T-cell (primary cell): ENCODE data around the gene ITPR1. TPM values are rescaled to one million over a fixed set of nuclear protein-coding genes. Genes with fewer than 3 reads are reported as not detected.
A peak's percentile ranks its signal among the peaks of the same experiment; 100 is the strongest.

Experiments
- ATAC-seq, 4 experiments: fragments of 200-7000 bp in 3 of 4; fragments of 150-1000 bp in 1 of 4; cut with Tn5 transposase; replicated peaks in 1 of 4; 1 replicate in 3 of 4; 2 replicates in 1 of 4; pipeline ENCODE4 v1.10.0; 2021; ENCODE audit warnings: moderate library complexity in 3 of 4, mild to moderate bottlenecking in 2 of 4, moderate number of reproducible peaks in 1 of 4
- CTCF ChIA-PET, 2 donors: fragments of 300-600 bp; sonication (Branson Sonifier 250); formaldehyde crosslinking; loops; one replicate each; lab custom pipeline; 2022; ENCODE audit warnings: antibody characterized with exemption in 2 of 2; lab: Charles Lee
- POLR2A ChIA-PET, 2 donors: fragments of 300-600 bp; sonication (Branson Sonifier 250); formaldehyde crosslinking; loops; one replicate each; lab custom pipeline; 2022; ENCODE audit warnings: antibody characterized with exemption in 2 of 2; lab: Charles Lee
- DNase-seq, 35 experiments: peaks; one replicate each; pipeline versions ENCODE4 v3.0.0 to v3.0.0-alpha.2; 2013 to 2023
- H3K27ac ChIP-seq: one replicate; pipeline ENCODE4 v1.5.1; 2013; ENCODE audit warnings: low read length
- H3K27me3 ChIP-seq, 2 experiments: replicated peaks in 1 of 2; 1 replicate in 1 of 2; 2 replicates in 1 of 2; pipeline versions ENCODE4 v1.6.1 to v1.7.0; 2013; ENCODE audit warnings: low read length in 1 of 2, mixed read lengths in 1 of 2; ENCODE audit not compliant: control insufficient read depth in 2 of 2, insufficient read depth in 2 of 2; ENCODE audit errors: extremely low read depth in 1 of 2
- H3K36me3 ChIP-seq, 2 donors: 1 replicate in 1 of 2; 2 replicates in 1 of 2; pipeline versions ENCODE4 v1.6.1 to v1.7.0; 2013; ENCODE audit warnings: low read length in 1 of 2; ENCODE audit not compliant: control insufficient read depth in 2 of 2, insufficient read depth in 1 of 2; ENCODE audit errors: extremely low read depth in 1 of 2
- H3K4me1 ChIP-seq, 2 experiments: 1 replicate in 1 of 2; 2 replicates in 1 of 2; pipeline versions ENCODE4 v1.6.1 to v1.7.0; 2013; ENCODE audit warnings: low read length in 2 of 2, mixed read lengths in 1 of 2; ENCODE audit not compliant: insufficient read depth in 2 of 2, control insufficient read depth in 1 of 2; ENCODE audit errors: extremely low read depth in 1 of 2
- H3K4me3 ChIP-seq, 2 donors: 1 replicate in 1 of 2; 2 replicates in 1 of 2; pipeline versions ENCODE4 v1.5.1 to v1.7.0; 2013; ENCODE audit warnings: mild to moderate bottlenecking in 2 of 2, low read length in 1 of 2, moderate library complexity in 1 of 2; ENCODE audit not compliant: control insufficient read depth in 1 of 2; ENCODE audit errors: extremely low read depth in 1 of 2
- H3K9me3 ChIP-seq: 2 replicates; pipeline ENCODE4 v1.7.0; 2013
- H3K27ac Mint-ChIP-seq, 2 donors: one replicate each; pipeline ENCODE4 v1.8.0; 2020 to 2021; ENCODE audit warnings: mild to moderate bottlenecking in 2 of 2, mixed read lengths in 2 of 2
- H3K27me3 Mint-ChIP-seq, 2 donors: one replicate each; pipeline ENCODE4 v1.8.0; 2021 to 2022; ENCODE audit warnings: mixed read lengths in 2 of 2
- H3K36me3 Mint-ChIP-seq: one replicate; pipeline ENCODE4 v1.8.0; 2021; ENCODE audit warnings: mixed read lengths
- H3K4me1 Mint-ChIP-seq, 3 donors: one replicate each; pipeline ENCODE4 v1.8.0; 2020 to 2022; ENCODE audit warnings: mixed read lengths in 3 of 3, mild to moderate bottlenecking in 1 of 3
- H3K4me3 Mint-ChIP-seq, 3 donors: one replicate each; pipeline ENCODE4 v1.8.0; 2020 to 2022; ENCODE audit warnings: mild to moderate bottlenecking in 3 of 3, mixed read lengths in 3 of 3, moderate library complexity in 3 of 3
- H3K9me3 Mint-ChIP-seq, 3 donors: one replicate each; pipeline ENCODE4 v1.8.0; 2020 to 2022; ENCODE audit warnings: mixed read lengths in 3 of 3
- WGBS: methylation state at CpG from one replicate; pipeline ENCODE4 v1.1.5; 2013; ENCODE audit warnings: missing lambda C conversion rate; ENCODE audit not compliant: insufficient coverage; 5-methylcytosine and 5-hydroxymethylcytosine counted together
- total RNA-seq, 35 experiments: library from RNA in 6 of 35; stranded (reverse) in 6 of 35; fragments of 120-200 nt in 1 of 35; gene quantifications; one replicate each; pipeline versions ENCODE4 v1.2.1 to v1.2.4 and lab custom pipeline; 2013 to 2026

ITPR1 gene
- total RNA-seq, 5 donors from 2014 or later (not counting 1 experiment from before 2014, with no cell fraction given): 53.8 to 105 (median 73.1) TPM

DNA sequence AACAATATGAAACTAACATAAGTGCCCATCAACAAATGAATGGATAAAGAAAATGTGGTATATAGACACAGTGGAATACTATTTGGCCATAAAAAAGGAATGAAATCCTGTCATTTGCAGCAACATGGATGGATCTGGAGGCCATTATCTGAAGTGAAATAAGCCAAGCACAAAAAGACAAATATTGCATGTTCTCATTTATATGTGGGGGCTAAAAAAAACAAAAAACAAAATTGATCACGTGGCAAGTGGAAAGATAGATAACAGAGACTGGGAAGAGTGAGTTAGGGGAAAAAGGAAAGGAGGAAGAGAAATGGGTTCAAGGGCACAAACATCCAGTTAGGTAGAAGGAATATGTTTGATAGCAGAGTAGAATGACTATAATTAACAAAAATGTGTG lies 330.2 kb downstream of the ITPR1 start:
- H3K4me3 Mint-ChIP-seq: peak overlapping the region in 1 of 3 donors; percentile 82
- H3K4me1 ChIP-seq: peaks cover 58 to 65% of the 10 kb centered on the region in 2 experiments
- H3K27ac Mint-ChIP-seq: peak overlapping the region; percentile 13 to 98
- H3K36me3 ChIP-seq: peaks cover 0 to 11% of the 10 kb centered on the region in 2 donors
- H3K36me3 Mint-ChIP-seq: peaks cover 26% of the 10 kb centered on the region
- no peaks in the 10 kb centered on the region for H3K27me3 ChIP-seq
- 100% methylated on average over 1 of the region's 1 CpG for WGBS
- no peak overlapping the region for H3K27ac ChIP-seq
- H3K4me3 ChIP-seq: no peak overlapping the region
- H3K9me3 Mint-ChIP-seq: no peaks in the 10 kb centered on the region
- H3K4me1 Mint-ChIP-seq: peaks cover 84 to 87% (median 86%) of the 10 kb centered on the region in 3 donors
- ChIA-PET POLR2A (no interaction called here), CTCF (interaction anchor here in 1 of 2 donors (1.6 kb wide), 1 partner anchor 11 kb away, joined by 5 read pairs; no protein-coding TSS in a partner anchor)
- H3K27me3 Mint-ChIP-seq: no peaks in the 10 kb centered on the region
- H3K9me3 ChIP-seq: no peaks in the 10 kb centered on the region
- no peak for DNase-seq
- ATAC-seq: no peak

DNA sequence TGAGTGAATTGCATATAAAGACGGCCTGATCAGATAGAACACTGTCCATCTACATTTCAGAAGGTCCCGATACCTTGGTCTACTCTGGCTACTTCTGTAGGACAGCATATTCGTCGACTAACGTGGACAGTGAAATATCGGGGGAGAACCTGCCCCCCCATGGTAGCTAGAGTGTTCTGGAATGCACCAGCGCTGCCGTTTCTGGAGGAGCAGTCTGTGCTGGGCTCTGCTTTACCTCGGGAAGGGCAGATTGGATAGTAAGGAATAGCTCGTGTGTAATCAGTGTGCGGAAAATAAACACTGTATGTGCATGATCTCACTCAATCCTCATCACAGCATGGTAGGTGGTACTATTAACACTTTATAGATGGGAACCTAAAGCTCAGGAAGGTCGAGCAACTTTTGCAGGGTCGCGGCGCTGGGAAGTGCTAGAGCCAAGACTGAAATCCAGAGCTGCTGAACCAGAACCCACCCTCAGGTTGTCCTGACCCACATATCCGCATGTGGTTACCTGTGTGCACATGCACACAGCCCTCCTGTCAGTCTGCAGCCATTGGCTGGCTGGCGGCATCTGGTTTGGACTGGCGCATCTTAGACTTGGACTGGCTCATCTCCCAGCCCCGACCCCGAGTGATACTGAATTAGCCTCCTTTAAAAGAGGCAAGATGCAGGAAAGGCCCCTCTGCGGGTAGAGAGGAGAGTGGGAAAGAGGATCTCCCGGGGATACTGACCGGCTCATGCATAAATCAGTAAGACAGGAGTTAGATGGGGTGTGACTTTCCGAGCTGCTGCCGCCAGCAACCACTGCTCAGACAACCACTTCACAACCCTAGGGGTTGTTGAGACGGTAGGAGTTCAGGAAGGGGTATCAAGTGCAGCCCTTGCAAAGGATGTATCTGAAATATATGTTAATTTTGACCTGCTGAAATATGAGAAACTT lies 331.1 kb downstream of the ITPR1 start:
- no peaks in the 10 kb centered on the region for H3K27me3 Mint-ChIP-seq
- CTCF ChIA-PET: no interaction called here
- H3K4me3 Mint-ChIP-seq: peak overlapping the region in 2 of 3 donors; percentile 76 to 82
- 98% methylated on average over 13 of the region's 26 CpGs for WGBS
- H3K9me3 Mint-ChIP-seq: no peaks in the 10 kb centered on the region
- peaks cover 92 to 95% (median 94%) of the 10 kb centered on the region in 3 donors for H3K4me1 Mint-ChIP-seq
- Histone ChIP-seq H3K36me3 (peaks cover 0 to 2% of the 10 kb centered on the region in 2 donors), H3K9me3 (no peaks in the 10 kb centered on the region), H3K4me1 (peaks cover 66 to 74% of the 10 kb centered on the region in 2 experiments), H3K4me3 (no peak overlapping the region), H3K27ac (no peak overlapping the region), H3K27me3 (no peaks in the 10 kb centered on the region)
- no peak for ATAC-seq
- POLR2A ChIA-PET: interaction anchor here in 1 of 2 donors (0.6 kb wide), 1 partner anchor 25 kb away, joined by 4 read pairs; no protein-coding TSS in a partner anchor
- peak overlapping the region; percentile 92 to 98 for H3K27ac Mint-ChIP-seq
- H3K36me3 Mint-ChIP-seq: peaks cover 22% of the 10 kb centered on the region
- no peak for DNase-seq

DNA sequence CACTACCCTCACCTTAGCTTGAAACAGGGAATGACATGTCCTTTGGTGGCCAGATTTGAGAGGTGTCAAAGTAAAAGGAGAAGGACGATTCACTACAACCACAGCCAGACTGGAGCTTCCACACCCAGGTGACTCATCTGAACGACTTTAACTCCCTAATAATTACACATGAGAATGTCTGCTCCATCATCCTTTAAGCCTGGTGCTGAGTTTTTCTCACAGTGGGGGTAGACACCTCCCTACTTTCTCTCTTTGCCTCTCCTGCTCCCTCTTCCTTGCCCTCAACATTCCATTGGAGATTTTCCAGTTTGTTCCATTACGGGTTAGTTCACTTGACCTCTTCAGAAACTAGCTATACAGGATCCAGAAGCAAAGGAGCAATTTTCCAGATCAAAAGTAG lies 331.8 kb downstream of the ITPR1 start:
- H3K27ac ChIP-seq: peak overlapping the region; percentile 45
- CTCF ChIA-PET: no interaction called here
- H3K36me3 Mint-ChIP-seq: peaks cover 22% of the 10 kb centered on the region
- DNase-seq (no peak), ATAC-seq (no peak)
- H3K36me3 ChIP-seq: no peaks in the 10 kb centered on the region
- no peaks in the 10 kb centered on the region for H3K9me3 Mint-ChIP-seq
- H3K4me1 Mint-ChIP-seq: peaks cover 96 to 98% (median 98%) of the 10 kb centered on the region in 3 donors
- H3K4me1 ChIP-seq: peaks cover 72 to 78% of the 10 kb centered on the region in 2 experiments
- no peaks in the 10 kb centered on the region for H3K27me3 ChIP-seq
- H3K4me3 ChIP-seq: no peak overlapping the region
- H3K9me3 ChIP-seq: no peaks in the 10 kb centered on the region
- peak overlapping the region in 2 of 3 donors; percentile 76 to 82 for H3K4me3 Mint-ChIP-seq
- 40% methylated on average over 2 of the region's 3 CpGs for whole genome bisulfite sequencing
- peak overlapping the region; percentile 92 to 98 for H3K27ac Mint-ChIP-seq
- H3K27me3 Mint-ChIP-seq: no peaks in the 10 kb centered on the region
- POLR2A ChIA-PET: interaction anchor here in 1 of 2 donors (0.6 kb wide), 1 partner anchor 25 kb away, joined by 4 read pairs; no protein-coding TSS in a partner anchor

DNA sequence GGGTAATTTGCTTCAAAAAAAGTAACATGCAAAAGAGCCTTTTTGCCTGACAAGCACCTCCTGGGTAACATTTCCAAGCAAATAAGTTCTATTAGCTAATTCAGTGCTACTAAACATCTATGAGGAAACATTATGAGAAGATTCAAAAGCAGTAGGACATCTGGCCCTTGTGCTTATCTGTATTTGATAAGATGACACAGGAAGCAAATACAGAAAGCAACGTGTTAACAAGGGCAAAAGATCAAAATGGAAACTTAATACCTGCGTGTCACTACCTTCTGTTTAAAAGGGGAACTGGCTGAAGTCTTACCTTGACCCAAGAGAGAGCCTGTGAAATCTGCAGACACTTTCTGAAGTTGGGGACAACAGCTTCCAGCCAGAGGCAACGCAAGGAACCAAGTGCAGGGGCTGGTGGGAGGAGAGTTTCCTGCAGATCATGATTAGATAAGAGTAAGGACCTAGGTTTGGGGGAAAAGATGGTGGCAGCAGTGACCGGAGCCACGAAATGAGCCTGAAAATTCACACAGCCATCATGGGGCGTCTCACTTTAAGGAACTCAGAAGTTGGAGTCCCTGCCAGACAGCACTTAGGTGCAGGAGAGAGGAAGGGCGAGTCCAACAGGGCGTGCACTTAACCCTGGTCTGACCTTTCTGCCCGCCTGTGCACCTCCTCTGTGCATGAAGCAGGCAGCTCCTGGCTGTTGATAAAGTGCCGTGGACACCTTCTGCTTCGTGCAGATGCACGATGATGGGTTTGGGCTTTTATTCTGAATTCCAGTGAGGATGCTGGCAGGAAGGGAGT lies 332.5 kb downstream of the ITPR1 start:
- H3K36me3 Mint-ChIP-seq: peaks cover 22% of the 10 kb centered on the region
- Histone ChIP-seq H3K4me3 (peak overlapping the region in 1 of 2 donors; percentile 1), H3K9me3 (no peaks in the 10 kb centered on the region), H3K4me1 (peaks cover 78 to 82% of the 10 kb centered on the region in 2 experiments), H3K27ac (peak overlapping the region; percentile 45), H3K27me3 (no peaks in the 10 kb centered on the region), H3K36me3 (no peaks in the 10 kb centered on the region)
- H3K4me1 Mint-ChIP-seq: peaks cover 95 to 97% (median 97%) of the 10 kb centered on the region in 3 donors
- CTCF ChIA-PET: no interaction called here
- H3K4me3 Mint-ChIP-seq: peak overlapping the region; percentile 58 to 82 (median 76)
- POLR2A ChIA-PET: no interaction called here
- DNase-seq (peak in 11 of 35 experiments; percentile 8 to 42 (median 25)), ATAC-seq (peak in 3 of 4 experiments; percentile 41 to 53 (median 41))
- H3K27me3 Mint-ChIP-seq: no peaks in the 10 kb centered on the region
- peak overlapping the region; percentile 92 to 98 for H3K27ac Mint-ChIP-seq
- WGBS: 25% methylated on average over 9 of the region's 12 CpGs
- H3K9me3 Mint-ChIP-seq: no peaks in the 10 kb centered on the region

DNA sequence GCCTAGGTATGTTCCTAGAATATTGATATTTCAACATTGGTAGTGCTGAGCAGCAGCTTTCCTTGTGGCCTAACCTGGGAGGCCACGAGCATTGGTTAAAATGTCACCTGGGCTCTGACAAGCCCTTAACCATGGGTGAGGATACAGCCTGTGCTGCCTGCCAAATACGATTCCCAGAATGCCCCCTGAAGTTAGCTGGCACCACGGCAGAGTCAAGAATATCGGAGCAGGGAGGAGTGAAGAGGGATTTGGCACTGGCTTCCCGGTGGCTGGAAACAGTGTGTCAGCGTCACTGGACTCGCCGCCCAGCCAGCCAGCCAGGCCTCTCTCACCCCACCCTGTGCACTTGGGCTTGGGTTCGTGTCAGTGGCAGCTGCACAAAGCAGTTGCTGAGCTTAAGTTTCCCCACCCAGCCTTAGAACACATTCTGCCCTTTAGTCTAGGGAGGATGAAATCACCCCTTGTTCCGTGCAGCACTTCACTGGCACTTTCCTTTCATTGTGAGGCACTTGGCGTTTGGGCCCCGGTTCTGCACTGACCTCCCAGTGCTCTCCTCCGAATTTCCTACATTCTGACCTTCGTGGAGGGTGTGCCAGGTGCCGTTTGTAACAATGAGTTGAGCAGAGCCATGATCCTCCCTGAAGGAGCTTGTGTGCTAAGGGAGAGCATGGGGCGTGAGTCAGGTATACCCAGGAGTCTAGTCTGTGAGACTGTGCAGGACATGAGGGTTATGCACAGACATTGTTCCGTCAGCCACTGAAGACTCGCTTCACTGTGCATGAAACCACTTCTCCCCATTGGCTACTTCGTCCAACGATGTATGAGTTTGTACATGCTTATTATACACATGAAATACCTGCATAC lies 333.3 kb downstream of the ITPR1 start:
- Mint-ChIP-seq H3K4me1 (peaks cover 95 to 97% (median 97%) of the 10 kb centered on the region in 3 donors), H3K36me3 (peaks cover 22% of the 10 kb centered on the region), H3K27me3 (no peaks in the 10 kb centered on the region), H3K27ac (peak overlapping the region; percentile 92 to 98), H3K9me3 (no peaks in the 10 kb centered on the region), H3K4me3 (peak overlapping the region; percentile 58 to 82 (median 76))
- CTCF ChIA-PET: interaction anchor here (0.6 to 1.0 kb wide), 2 partner anchors 14 to 115 kb away, joined by 3 to 7 read pairs; no protein-coding TSS in a partner anchor
- Histone ChIP-seq H3K27ac (peak overlapping the region; percentile 45), H3K27me3 (no peaks in the 10 kb centered on the region), H3K9me3 (no peaks in the 10 kb centered on the region), H3K4me3 (peak overlapping the region in 1 of 2 donors; percentile 19), H3K36me3 (no peaks in the 10 kb centered on the region), H3K4me1 (peaks cover 76 to 81% of the 10 kb centered on the region in 2 experiments)
- no peak for ATAC-seq
- WGBS: 92% methylated on average over 17 of the region's 20 CpGs
- DNase-seq: no peak
- POLR2A ChIA-PET: interaction anchor here in 1 of 2 donors (0.5 to 0.9 kb wide), 2 partner anchors 154 to 157 kb away, joined by 3 read pairs; no protein-coding TSS in a partner anchor
